Liver (tissue), 9 donors: Measurements from ENCODE around the gene PROX2. TPM values are rescaled to one million over a fixed set of nuclear protein-coding genes. Genes with fewer than 3 reads are reported as not detected.

ENCODE experiments used
- DNase-seq: peaks from one replicate; pipeline ENCODE4 v3.0.0-alpha.2; 2017; ENCODE audit warnings: low spot score
- H3K27ac ChIP-seq, 2 donors: one replicate each; pipeline ENCODE4 v1.7.0; 2013; ENCODE audit warnings: inconsistent platforms in 2 of 2, low read length in 2 of 2, control low read depth in 1 of 2, low read depth in 1 of 2, mild to moderate bottlenecking in 1 of 2
- H3K27me3 ChIP-seq, 4 donors: one replicate each; pipeline versions ENCODE4 v1.6.1 to v1.7.0; 2013; ENCODE audit warnings: low read length in 3 of 4, inconsistent platforms in 1 of 4, mild to moderate bottlenecking in 1 of 4, moderate library complexity in 1 of 4; ENCODE audit not compliant: control insufficient read depth in 4 of 4, insufficient read depth in 4 of 4
- H3K36me3 ChIP-seq, 4 donors: one replicate each; pipeline versions ENCODE4 v1.6.1 to v1.7.0; 2013; ENCODE audit warnings: low read length in 3 of 4, mild to moderate bottlenecking in 3 of 4, low read depth in 1 of 4, moderate library complexity in 1 of 4; ENCODE audit not compliant: control insufficient read depth in 4 of 4, insufficient read depth in 3 of 4
- H3K4me1 ChIP-seq, 4 donors: one replicate each; pipeline versions ENCODE4 v1.6.1 to v1.7.0; 2013; ENCODE audit warnings: low read length in 3 of 4, mild to moderate bottlenecking in 3 of 4, moderate library complexity in 1 of 4; ENCODE audit not compliant: control insufficient read depth in 4 of 4, insufficient read depth in 4 of 4
- H3K4me3 ChIP-seq, 3 donors: one replicate each; pipeline versions ENCODE4 v1.6.1 to v1.7.0; 2013; ENCODE audit warnings: low read length in 3 of 3, control low read depth in 1 of 3, low read depth in 1 of 3, mild to moderate bottlenecking in 1 of 3
- H3K9ac ChIP-seq, 2 donors: one replicate each; pipeline ENCODE4 v1.7.0; 2013; ENCODE audit warnings: low read length in 2 of 2, mild to moderate bottlenecking in 2 of 2, moderate library complexity in 2 of 2, control low read depth in 1 of 2, low read depth in 1 of 2
- H3K9me3 ChIP-seq, 4 donors: one replicate each; pipeline versions ENCODE4 v1.6.1 to v1.7.0; 2013; ENCODE audit warnings: low read length in 3 of 4; ENCODE audit not compliant: control insufficient read depth in 4 of 4
- ATF3 ChIP-seq: IDR thresholded peaks from 2 replicates; pipeline ENCODE4 v1.6.1; 2016; ENCODE audit warnings: antibody characterized with exemption
- CTCF ChIP-seq: fragments of 150-350 bp; IDR thresholded peaks from 2 replicates; pipeline ENCODE4 v1.5.1; 2017; ENCODE audit warnings: improper control_type of control experiment, low read depth, low read length; ENCODE audit not compliant: missing input control
- FOXA1 ChIP-seq: IDR thresholded peaks from 2 replicates; pipeline ENCODE4 v1.6.1; 2016; ENCODE audit warnings: antibody characterized with exemption
- FOXA2 ChIP-seq: IDR thresholded peaks from 2 replicates; pipeline ENCODE4 v1.6.1; 2016; ENCODE audit warnings: antibody characterized with exemption
- GABPA ChIP-seq, 2 donors: IDR thresholded peaks in 1 of 2; conservative IDR thresholded peaks in 1 of 2; 2 replicates each; pipeline ENCODE4 v1.6.1; 2016; ENCODE audit warnings: antibody characterized with exemption in 2 of 2, mild to moderate bottlenecking in 1 of 2, moderate library complexity in 1 of 2
- HNF4A ChIP-seq, 2 donors: conservative IDR thresholded peaks; 2 replicates each; pipeline ENCODE4 v1.6.1; 2016; ENCODE audit warnings: antibody characterized with exemption in 2 of 2, mild to moderate bottlenecking in 2 of 2
- HNF4G ChIP-seq: IDR thresholded peaks from 2 replicates; pipeline ENCODE4 v1.6.1; 2016; ENCODE audit warnings: antibody characterized with exemption
- JUND ChIP-seq, 2 donors: IDR thresholded peaks; 2 replicates each; pipeline ENCODE4 v1.6.1; 2016; ENCODE audit warnings: antibody characterized with exemption in 2 of 2
- NR2F2 ChIP-seq: IDR thresholded peaks from 2 replicates; pipeline ENCODE4 v1.6.1; 2016; ENCODE audit warnings: antibody characterized with exemption
- RAD21 ChIP-seq, 2 donors: IDR thresholded peaks; 2 replicates each; pipeline ENCODE4 v1.6.1; 2016; ENCODE audit warnings: antibody characterized with exemption in 2 of 2, mild to moderate bottlenecking in 2 of 2
- RXRA ChIP-seq, 2 donors: IDR thresholded peaks; 2 replicates each; pipeline ENCODE4 v1.6.1; 2017 to 2018; ENCODE audit warnings: antibody characterized with exemption in 2 of 2, mild to moderate bottlenecking in 1 of 2
- SP1 ChIP-seq: IDR thresholded peaks from 2 replicates; pipeline ENCODE4 v1.6.1; 2018; ENCODE audit warnings: antibody characterized with exemption, mild to moderate bottlenecking
- TAF1 ChIP-seq: conservative IDR thresholded peaks from 2 replicates; pipeline ENCODE4 v1.6.1; 2016; ENCODE audit warnings: antibody characterized with exemption, mild to moderate bottlenecking
- ZBTB33 ChIP-seq: IDR thresholded peaks from 2 replicates; pipeline ENCODE4 v1.6.1; 2016; ENCODE audit warnings: antibody characterized with exemption
- WGBS: extraction: QIAGEN DNeasy Blood & Tissue Kit; methylation state at CpG from one replicate; pipeline ENCODE4 v1.1.7; 2013; 5-methylcytosine and 5-hydroxymethylcytosine counted together
- polyA plus RNA-seq, 2 donors: library from polyadenylated mRNA; stranded (reverse) in 1 of 2; unstranded in 1 of 2; fragments of 200-250 nt in 1 of 2; fragments of >200 nt in 1 of 2; fragmentation: Nextera tagmentation in 1 of 2; extraction: Ambion mirVana in 1 of 2; gene quantifications; one replicate each; pipeline versions ENCODE4 v1.2.1 to v1.2.3, GENCODE V29; 2013 to 2015
- total RNA-seq, 2 donors: library from RNA; depleted of rRNA; stranded (reverse); fragments of >200 nt; gene quantifications; one replicate each; pipeline ENCODE4 v1.2.3, GENCODE V29; 2014
- TF ChIP-seq, protein P1 (sequence below): IDR thresholded peaks from 2 replicates; pipeline ENCODE4 v1.6.1; 2016; ENCODE audit warnings: antibody characterized with exemption, mild to moderate bottlenecking
- TF ChIP-seq, protein P2 (sequence below): IDR thresholded peaks from 2 replicates; pipeline ENCODE4 v1.6.1; 2016; ENCODE audit warnings: antibody characterized with exemption
- donor health status: healthy.
- donor health status: healthy.
- donor health status: healthy.
- donor health status: healthy.
- donor health status: healthy.

PROX2 gene
- total and polyA plus RNA-seq, 4 donors, result 0.06 TPM; not detected in 3

- WGBS, result 80% methylated on average over 12 of the region's 12 CpGs
- H3K27ac ChIP-seq, result no peak overlapping the region
- no peaks in the 10 kb centered on the region for H3K27me3 ChIP-seq
- no peaks in the 10 kb centered on the region for H3K4me1 ChIP-seq
- H3K4me3 ChIP-seq, result no peak overlapping the region
- no peak overlapping the region for H3K9ac ChIP-seq
- no peak for DNase-seq
- no peaks in the 10 kb centered on the region for H3K9me3 ChIP-seq
- TF ChIP-seq SP1 (no peak), JUND (IDR thresholded peaks at IDR 0.05) (no peak), FOXA2 (no peak), NR2F2 (no peak), ZBTB33 (no peak), HNF4G (no peak), CTCF (no peak), FOXA1 (no peak), HNF4A (conservative IDR thresholded peaks at IDR 0.05) (no peak), ATF3 (no peak), RAD21 (IDR thresholded peaks at IDR 0.05) (no peak), TAF1 (no peak), RXRA (IDR thresholded peaks at IDR 0.05) (no peak), GABPA (IDR thresholded peaks at IDR 0.05 in 1 of 2, conservative IDR thresholded peaks at IDR 0.05 in 1 of 2) (no peak)
- TF ChIP-seq, protein P1, sequence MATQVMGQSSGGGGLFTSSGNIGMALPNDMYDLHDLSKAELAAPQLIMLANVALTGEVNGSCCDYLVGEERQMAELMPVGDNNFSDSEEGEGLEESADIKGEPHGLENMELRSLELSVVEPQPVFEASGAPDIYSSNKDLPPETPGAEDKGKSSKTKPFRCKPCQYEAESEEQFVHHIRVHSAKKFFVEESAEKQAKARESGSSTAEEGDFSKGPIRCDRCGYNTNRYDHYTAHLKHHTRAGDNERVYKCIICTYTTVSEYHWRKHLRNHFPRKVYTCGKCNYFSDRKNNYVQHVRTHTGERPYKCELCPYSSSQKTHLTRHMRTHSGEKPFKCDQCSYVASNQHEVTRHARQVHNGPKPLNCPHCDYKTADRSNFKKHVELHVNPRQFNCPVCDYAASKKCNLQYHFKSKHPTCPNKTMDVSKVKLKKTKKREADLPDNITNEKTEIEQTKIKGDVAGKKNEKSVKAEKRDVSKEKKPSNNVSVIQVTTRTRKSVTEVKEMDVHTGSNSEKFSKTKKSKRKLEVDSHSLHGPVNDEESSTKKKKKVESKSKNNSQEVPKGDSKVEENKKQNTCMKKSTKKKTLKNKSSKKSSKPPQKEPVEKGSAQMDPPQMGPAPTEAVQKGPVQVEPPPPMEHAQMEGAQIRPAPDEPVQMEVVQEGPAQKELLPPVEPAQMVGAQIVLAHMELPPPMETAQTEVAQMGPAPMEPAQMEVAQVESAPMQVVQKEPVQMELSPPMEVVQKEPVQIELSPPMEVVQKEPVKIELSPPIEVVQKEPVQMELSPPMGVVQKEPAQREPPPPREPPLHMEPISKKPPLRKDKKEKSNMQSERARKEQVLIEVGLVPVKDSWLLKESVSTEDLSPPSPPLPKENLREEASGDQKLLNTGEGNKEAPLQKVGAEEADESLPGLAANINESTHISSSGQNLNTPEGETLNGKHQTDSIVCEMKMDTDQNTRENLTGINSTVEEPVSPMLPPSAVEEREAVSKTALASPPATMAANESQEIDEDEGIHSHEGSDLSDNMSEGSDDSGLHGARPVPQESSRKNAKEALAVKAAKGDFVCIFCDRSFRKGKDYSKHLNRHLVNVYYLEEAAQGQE, result no peak
- TF ChIP-seq, protein P2, sequence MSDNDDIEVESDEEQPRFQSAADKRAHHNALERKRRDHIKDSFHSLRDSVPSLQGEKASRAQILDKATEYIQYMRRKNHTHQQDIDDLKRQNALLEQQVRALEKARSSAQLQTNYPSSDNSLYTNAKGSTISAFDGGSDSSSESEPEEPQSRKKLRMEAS, result no peak
- H3K36me3 ChIP-seq, result peaks cover 0 to 26% (median 14%) of the 10 kb centered on the region in 4 donors
Observed at GRCh38 chr14:74906925-74907521, 31.1 kb upstream of the PROX2 start.
